ENCODE data around the gene ULK4. TPM values are rescaled to one million over a fixed set of nuclear protein-coding genes. Genes with fewer than 3 reads are reported as not detected.

The ULK4 gene
- total RNA-seq, 2 donors from 2014 or later = 4.4 to 8.3 TPM

GRCh38 chr3:41239587-41239986 lies 722.3 kb downstream of the ULK4 start:
- TF ChIP-seq CTCF (IDR thresholded peaks at IDR 0.05) = no peak
- intact Hi-C loops (cut with DNase I) = no loop called here
- Histone ChIP-seq H3K4me3 (no peak overlapping the region), H3K9ac (ENCODE audit: low read depth in 2 of 2, low read length in 2 of 2) (no peak overlapping the region), H3K27ac (no peak overlapping the region), H3K36me3 (peaks cover 14% of the 10 kb centered on the region), H3K4me1 (no peaks in the 10 kb centered on the region), H3K27me3 (no peaks in the 10 kb centered on the region), H3K9me3 (no peaks in the 10 kb centered on the region)
- DNase-seq = no peak

- H3K4me1 ChIP-seq = no peaks in the 10 kb centered on the region
- no peaks in the 10 kb centered on the region for H3K27me3 ChIP-seq
- no peak for TF ChIP-seq CTCF (IDR thresholded peaks at IDR 0.05)
- H3K36me3 ChIP-seq = peaks cover 14% of the 10 kb centered on the region
- H3K27ac ChIP-seq = no peak overlapping the region
- no peaks in the 10 kb centered on the region for H3K9me3 ChIP-seq
- intact Hi-C loops (cut with DNase I) = no loop called here
- no peak for DNase-seq
- no peak overlapping the region for H3K4me3 ChIP-seq
- no peak overlapping the region for H3K9ac ChIP-seq (ENCODE audit: low read depth in 2 of 2, low read length in 2 of 2)
These were observed 724.0 kb downstream of the ULK4 start for GRCh38 chr3:41237907-41238306.

GRCh38 chr3:41236228-41236627 lies 725.7 kb downstream of the ULK4 start:
- intact Hi-C loops (cut with DNase I) = no loop called here
- TF ChIP-seq CTCF (IDR thresholded peaks at IDR 0.05) = no peak
- H3K27ac ChIP-seq = no peak overlapping the region

GRCh38 chr3:41234823-41235721 lies 726.8 kb downstream of the ULK4 start:
- intact Hi-C loops (cut with DNase I) = no loop called here
- Histone ChIP-seq H3K36me3 (peaks cover 20% of the 10 kb centered on the region), H3K9ac (ENCODE audit: low read depth in 2 of 2, low read length in 2 of 2) (no peak overlapping the region), H3K27ac (no peak overlapping the region), H3K4me1 (no peaks in the 10 kb centered on the region), H3K27me3 (no peaks in the 10 kb centered on the region), H3K9me3 (no peaks in the 10 kb centered on the region), H3K4me3 (no peak overlapping the region)
- no peak for DNase-seq
- no peak for TF ChIP-seq CTCF (IDR thresholded peaks at IDR 0.05)

More at GRCh38 chr3:41236228-41236627, 725.7 kb downstream of the ULK4 start:
- Histone ChIP-seq H3K27me3 (no peaks in the 10 kb centered on the region), H3K36me3 (peaks cover 14% of the 10 kb centered on the region), H3K4me3 (no peak overlapping the region), H3K9me3 (no peaks in the 10 kb centered on the region), H3K4me1 (no peaks in the 10 kb centered on the region), H3K9ac (ENCODE audit: low read depth in 2 of 2, low read length in 2 of 2) (no peak overlapping the region)
- DNase-seq = no peak

- Histone ChIP-seq H3K9ac (ENCODE audit: low read depth in 2 of 2, low read length in 2 of 2) (no peak overlapping the region), H3K27ac (no peak overlapping the region), H3K36me3 (peaks cover 11% of the 10 kb centered on the region), H3K4me1 (peaks cover 7% of the 10 kb centered on the region), H3K9me3 (no peaks in the 10 kb centered on the region), H3K4me3 (no peak overlapping the region), H3K27me3 (no peaks in the 10 kb centered on the region)
- TF ChIP-seq CTCF (IDR thresholded peaks at IDR 0.05) = no peak
- intact Hi-C loops (cut with DNase I) = no loop called here
- no peak for DNase-seq
These were observed 737.6 kb downstream of the ULK4 start for GRCh38 chr3:41224120-41224806.
